KMS-11 (cell line): ENCODE data around the gene SRSF10.

Source experiments
- H2AFZ ChIP-seq: fragments of 200-600 bp; sonication (generic); 2 replicates; pipeline ENCODE4 v1.6.1; 2016; ENCODE audit warnings: antibody characterized with exemption, mixed run types, low read depth
- H3K27ac ChIP-seq: fragments of 200-600 bp; sonication (generic); 2 replicates; pipeline ENCODE4 v1.6.1; 2016; ENCODE audit warnings: mild to moderate bottlenecking, mixed run types
- H3K27me3 ChIP-seq: fragments of 200-600 bp; sonication (generic); 2 replicates; pipeline ENCODE4 v1.6.1; 2017; ENCODE audit warnings: mild to moderate bottlenecking, low read depth, mixed run types, moderate library complexity; ENCODE audit not compliant: insufficient read depth
- H3K36me3 ChIP-seq: fragments of 200-600 bp; sonication (generic); 2 replicates; pipeline ENCODE4 v1.6.1; 2017; ENCODE audit warnings: mild to moderate bottlenecking, mixed run types; ENCODE audit not compliant: insufficient read depth
- H3K4me1 ChIP-seq: fragments of 200-600 bp; sonication (generic); 2 replicates; pipeline ENCODE4 v1.6.1; 2016; ENCODE audit warnings: mild to moderate bottlenecking, low read depth, mixed run types; ENCODE audit not compliant: poor library complexity, severe bottlenecking
- H3K4me2 ChIP-seq: fragments of 200-600 bp; sonication (generic); 2 replicates; pipeline ENCODE4 v1.7.0; 2016; ENCODE audit warnings: mild to moderate bottlenecking, mixed run types
- H3K4me3 ChIP-seq: fragments of 200-600 bp; sonication (generic); IDR thresholded peaks from 2 replicates; pipeline ENCODE4 v1.6.1; 2017; ENCODE audit warnings: low read depth, low read length, mixed read lengths; ENCODE audit not compliant: insufficient read depth
- H3K79me2 ChIP-seq: fragments of 200-600 bp; sonication (generic); 2 replicates; pipeline ENCODE4 v1.6.1; 2016; ENCODE audit warnings: low read depth, mixed run types; ENCODE audit not compliant: insufficient read depth
- H3K9ac ChIP-seq: fragments of 200-600 bp; sonication (generic); 2 replicates; pipeline ENCODE4 v1.6.1; 2016; ENCODE audit warnings: mild to moderate bottlenecking, mixed run types
- H4K20me1 ChIP-seq: fragments of 200-600 bp; sonication (generic); 2 replicates; pipeline ENCODE4 v1.6.1; 2016; ENCODE audit warnings: mild to moderate bottlenecking, mixed run types; ENCODE audit not compliant: insufficient read depth
- TF ChIP-seq, protein P1 (sequence below): fragments of 200-600 bp; sonication (generic); conservative IDR thresholded peaks from 2 replicates; pipeline ENCODE4 v1.6.1; 2017; ENCODE audit warnings: low read depth, mild to moderate bottlenecking, antibody characterized with exemption, low read length, moderate library complexity, mixed read lengths

The SRSF10 gene

DNA sequence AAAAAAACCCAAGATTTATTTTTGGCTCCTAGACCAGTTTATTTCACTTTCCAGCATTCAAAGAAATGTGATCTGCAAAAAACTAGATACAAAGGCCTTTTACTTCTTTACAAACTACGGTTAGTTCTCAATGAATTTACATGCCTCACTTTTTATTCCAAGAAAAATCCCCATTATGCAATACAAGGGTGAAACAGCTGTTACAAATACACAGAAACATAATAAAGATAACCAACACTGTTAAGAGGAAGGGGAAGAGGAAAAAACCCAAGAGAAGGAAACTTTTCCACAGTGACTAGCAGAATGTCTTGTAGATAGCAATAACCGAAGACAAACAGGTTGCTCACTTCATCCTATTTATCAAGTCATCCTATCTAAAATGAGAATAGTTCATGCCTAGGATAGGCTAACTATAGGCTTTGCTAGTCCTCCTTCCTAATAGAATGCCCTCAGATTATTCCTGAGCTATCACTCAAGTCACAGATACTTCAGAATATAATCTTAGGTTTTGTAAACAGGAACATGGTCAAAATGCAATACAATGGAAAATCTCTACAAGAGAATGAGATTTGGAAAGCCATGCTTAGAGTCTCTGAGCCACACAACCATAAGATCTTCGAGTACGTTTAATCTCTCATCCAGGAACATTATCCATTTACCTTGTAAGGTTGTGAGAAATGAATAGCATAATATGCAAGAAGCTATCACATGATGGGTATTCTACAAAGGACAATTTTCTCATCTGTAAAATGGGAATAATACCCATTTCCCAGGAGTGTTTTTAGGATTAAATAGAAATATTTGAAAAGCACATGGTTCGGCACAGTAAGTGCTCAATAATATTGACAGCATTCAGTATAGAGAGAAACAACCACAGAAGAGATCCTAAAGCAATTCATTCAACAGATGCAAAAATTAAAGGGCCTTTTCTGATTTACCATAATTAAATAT, 15.1 kb downstream of the SRSF10 start:
- H4K20me1 ChIP-seq, result peaks cover 3% of the 10 kb centered on the region; the same call in 1 of the 2 replicates
- TF ChIP-seq, protein P1, sequence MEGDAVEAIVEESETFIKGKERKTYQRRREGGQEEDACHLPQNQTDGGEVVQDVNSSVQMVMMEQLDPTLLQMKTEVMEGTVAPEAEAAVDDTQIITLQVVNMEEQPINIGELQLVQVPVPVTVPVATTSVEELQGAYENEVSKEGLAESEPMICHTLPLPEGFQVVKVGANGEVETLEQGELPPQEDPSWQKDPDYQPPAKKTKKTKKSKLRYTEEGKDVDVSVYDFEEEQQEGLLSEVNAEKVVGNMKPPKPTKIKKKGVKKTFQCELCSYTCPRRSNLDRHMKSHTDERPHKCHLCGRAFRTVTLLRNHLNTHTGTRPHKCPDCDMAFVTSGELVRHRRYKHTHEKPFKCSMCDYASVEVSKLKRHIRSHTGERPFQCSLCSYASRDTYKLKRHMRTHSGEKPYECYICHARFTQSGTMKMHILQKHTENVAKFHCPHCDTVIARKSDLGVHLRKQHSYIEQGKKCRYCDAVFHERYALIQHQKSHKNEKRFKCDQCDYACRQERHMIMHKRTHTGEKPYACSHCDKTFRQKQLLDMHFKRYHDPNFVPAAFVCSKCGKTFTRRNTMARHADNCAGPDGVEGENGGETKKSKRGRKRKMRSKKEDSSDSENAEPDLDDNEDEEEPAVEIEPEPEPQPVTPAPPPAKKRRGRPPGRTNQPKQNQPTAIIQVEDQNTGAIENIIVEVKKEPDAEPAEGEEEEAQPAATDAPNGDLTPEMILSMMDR, result no peak
- peak overlapping the region; percentile 64 for H3K27ac ChIP-seq
- H2AFZ ChIP-seq, result no peak overlapping the region
- H3K9ac ChIP-seq, result no peak overlapping the region; the same call in 1 of the 2 replicates
- peak overlapping the region; percentile 92 for H3K4me2 ChIP-seq
- peaks cover 9% of the 10 kb centered on the region; the same call in 1 of the 2 replicates for H3K36me3 ChIP-seq
- peaks cover 83% of the 10 kb centered on the region for H3K79me2 ChIP-seq
- no peaks in the 10 kb centered on the region for H3K27me3 ChIP-seq
- H3K4me1 ChIP-seq, result peaks cover 80% of the 10 kb centered on the region
- no peak overlapping the region for H3K4me3 ChIP-seq

GRCh38 chr1:23964235-23964668, 15.9 kb downstream of the SRSF10 start:
- Histone ChIP-seq H3K4me1 (peaks cover 72% of the 10 kb centered on the region), H2AFZ (no peak overlapping the region), H3K27me3 (no peaks in the 10 kb centered on the region), H3K9ac (no peak overlapping the region; the same call in 1 of the 2 replicates), H3K4me3 (no peak overlapping the region), H3K79me2 (peaks cover 78% of the 10 kb centered on the region), H3K36me3 (peaks cover 5% of the 10 kb centered on the region; the same call in 1 of the 2 replicates), H4K20me1 (peaks cover 3% of the 10 kb centered on the region; the same call in 1 of the 2 replicates), H3K4me2 (peak overlapping the region; percentile 92), H3K27ac (peak overlapping the region; percentile 64)
- TF ChIP-seq, protein P1, result no peak

GRCh38 chr1:23963617-23964234, 16.4 kb downstream of the SRSF10 start:
- Histone ChIP-seq H3K4me1 (peaks cover 66% of the 10 kb centered on the region), H3K9ac (no peak overlapping the region), H4K20me1 (peaks cover 3% of the 10 kb centered on the region; the same call in 1 of the 2 replicates), H3K27ac (peak overlapping the region; percentile 64), H2AFZ (no peak overlapping the region), H3K27me3 (no peaks in the 10 kb centered on the region), H3K4me3 (no peak overlapping the region), H3K36me3 (peaks cover 2% of the 10 kb centered on the region; the same call in 1 of the 2 replicates), H3K4me2 (peak overlapping the region; percentile 92), H3K79me2 (peaks cover 73% of the 10 kb centered on the region)
- TF ChIP-seq, protein P1, result no peak

- Histone ChIP-seq H2AFZ (no peak overlapping the region), H3K4me1 (peaks cover 39% of the 10 kb centered on the region), H3K36me3 (no peaks in the 10 kb centered on the region), H3K27me3 (no peaks in the 10 kb centered on the region), H3K27ac (peak overlapping the region; percentile 97), H3K9ac (peak overlapping the region; percentile 92), H3K4me3 (no peak overlapping the region), H3K79me2 (peaks cover 44% of the 10 kb centered on the region), H3K4me2 (peak overlapping the region; percentile 74), H4K20me1 (peaks cover 3% of the 10 kb centered on the region; the same call in 1 of the 2 replicates)
- TF ChIP-seq, protein P1, result no peak
These were observed 19.7 kb downstream of the SRSF10 start for GRCh38 chr1:23960291-23961020.
